ENCODE data around the gene ALDH3B1. TPM values are rescaled to one million over a fixed set of nuclear protein-coding genes. Genes with fewer than 3 reads are reported as not detected.
"Not testable (repeated sequence)": the region's sequence is repeated elsewhere in the genome, so short reads cannot be mapped to it uniquely, and the experiment has no call there.

The ALDH3B1 gene, protein sequence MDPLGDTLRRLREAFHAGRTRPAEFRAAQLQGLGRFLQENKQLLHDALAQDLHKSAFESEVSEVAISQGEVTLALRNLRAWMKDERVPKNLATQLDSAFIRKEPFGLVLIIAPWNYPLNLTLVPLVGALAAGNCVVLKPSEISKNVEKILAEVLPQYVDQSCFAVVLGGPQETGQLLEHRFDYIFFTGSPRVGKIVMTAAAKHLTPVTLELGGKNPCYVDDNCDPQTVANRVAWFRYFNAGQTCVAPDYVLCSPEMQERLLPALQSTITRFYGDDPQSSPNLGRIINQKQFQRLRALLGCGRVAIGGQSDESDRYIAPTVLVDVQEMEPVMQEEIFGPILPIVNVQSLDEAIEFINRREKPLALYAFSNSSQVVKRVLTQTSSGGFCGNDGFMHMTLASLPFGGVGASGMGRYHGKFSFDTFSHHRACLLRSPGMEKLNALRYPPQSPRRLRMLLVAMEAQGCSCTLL
- total RNA-seq = 10 to 100 TPM in 2 of 3 donors, 1 to 10 TPM in 1; 8.6 to 18.9 (median 11.5) TPM
- long read RNA-seq, donor 1, partial matches to known transcripts = 1 of 8 reads
- long read RNA-seq, donor 1, other reads (novel, unspliced or antisense) = 4 of 8 reads
- long read RNA-seq, donor 2, partial matches to known transcripts = 0 of 3 reads
- long read RNA-seq, donor 2, other reads (novel, unspliced or antisense) = 0 of 3 reads

DNA sequence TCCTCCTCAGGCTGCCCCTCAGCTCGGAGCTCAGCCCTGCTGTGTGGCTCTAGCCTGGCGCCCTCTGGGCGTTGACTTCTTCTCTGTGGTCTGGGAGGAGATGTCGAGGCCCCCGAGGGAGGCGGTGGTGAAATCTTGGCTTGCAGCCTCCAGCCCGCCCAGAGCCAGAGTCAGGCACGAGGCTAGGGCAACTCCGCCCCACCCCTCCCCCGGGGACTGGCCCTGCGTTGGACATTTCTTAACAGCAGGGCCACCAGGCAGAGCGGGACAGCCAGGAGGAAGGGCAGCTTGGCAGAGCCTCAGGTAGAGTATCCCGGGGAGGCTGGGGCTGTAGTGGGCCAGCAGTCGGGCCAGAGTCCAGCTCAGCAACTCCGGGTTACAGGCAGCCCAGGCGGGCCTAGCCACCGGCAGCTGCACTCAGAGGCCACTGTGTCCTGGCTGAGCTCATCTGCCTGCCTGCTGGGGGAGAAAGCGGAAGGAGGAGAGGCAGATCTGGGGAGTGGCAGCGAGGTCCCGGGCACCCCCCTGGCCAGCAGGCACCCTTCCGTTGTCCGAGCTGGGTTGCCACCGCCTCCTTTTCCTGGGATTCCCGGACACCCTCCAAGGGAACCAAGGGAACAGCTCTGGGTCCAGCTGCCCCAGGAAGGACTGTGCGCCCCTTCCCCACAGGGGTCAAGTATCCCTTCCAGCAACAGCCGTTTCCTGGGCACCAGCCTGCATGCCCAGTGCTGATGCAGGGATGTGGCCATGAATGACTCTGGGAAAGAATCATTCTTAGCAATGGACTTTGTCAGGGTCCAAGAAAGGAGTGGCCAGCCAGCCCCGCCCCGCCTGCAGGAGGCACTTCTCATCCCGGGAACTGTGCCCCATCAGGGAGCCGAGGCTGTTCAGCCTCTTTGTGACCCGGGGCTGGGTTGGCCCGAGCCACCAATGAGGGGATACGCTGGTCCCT lies at the start of gene ALDH3B1:
Gene ALDH3B1, plus strand, starts transcription at position 238 of the 952 bp plus-strand sequence. CDS start 4,971 bp downstream, outside the sequence.
- peaks cover 50% of the 10 kb centered on the region for H3K4me1 ChIP-seq (ENCODE audit: low read depth)
- intact Hi-C loops (cut with DNase I, micrococcal nuclease) = no loop called here

DNA sequence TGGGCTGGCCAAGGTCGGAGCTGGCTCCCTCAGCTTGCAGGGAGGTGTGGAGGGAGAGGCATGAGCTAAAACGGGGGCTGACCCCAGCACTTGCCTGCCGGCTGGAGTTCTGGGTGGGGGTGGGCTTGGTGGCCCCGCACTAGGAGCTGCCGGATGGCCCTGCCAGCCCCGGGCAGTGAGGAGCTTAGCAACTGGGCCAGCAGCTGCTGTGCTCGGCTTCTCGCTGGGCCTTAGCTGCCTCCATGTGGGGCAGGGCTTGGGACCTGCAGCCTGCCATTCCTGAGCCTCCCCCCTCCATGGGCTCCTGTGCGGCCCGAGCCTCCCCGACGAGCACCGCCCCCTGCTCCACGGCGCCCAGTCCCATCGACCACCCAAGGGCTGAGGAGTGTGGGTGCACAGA lies 46.9 kb upstream of the ALDH3B1 start:
- intact Hi-C loops (cut with DNase I, micrococcal nuclease); H3K4me3 ChIP-seq; H3K36me3 ChIP-seq (ENCODE audit: low read depth); ATAC-seq; H3K9me3 ChIP-seq; H3K4me1 ChIP-seq (ENCODE audit: low read depth); DNase-seq: not testable (repeated sequence)

More for the DNA sequence above, at the start of gene ALDH3B1:
- Histone ChIP-seq H3K9me3 (no peaks in the 10 kb centered on the region), H3K36me3 (ENCODE audit: low read depth) (no peaks in the 10 kb centered on the region), H3K4me3 (no peak within 1 kb of the TSS)
- peak; percentile 74 for ATAC-seq
- TF ChIP-seq, protein P1, sequence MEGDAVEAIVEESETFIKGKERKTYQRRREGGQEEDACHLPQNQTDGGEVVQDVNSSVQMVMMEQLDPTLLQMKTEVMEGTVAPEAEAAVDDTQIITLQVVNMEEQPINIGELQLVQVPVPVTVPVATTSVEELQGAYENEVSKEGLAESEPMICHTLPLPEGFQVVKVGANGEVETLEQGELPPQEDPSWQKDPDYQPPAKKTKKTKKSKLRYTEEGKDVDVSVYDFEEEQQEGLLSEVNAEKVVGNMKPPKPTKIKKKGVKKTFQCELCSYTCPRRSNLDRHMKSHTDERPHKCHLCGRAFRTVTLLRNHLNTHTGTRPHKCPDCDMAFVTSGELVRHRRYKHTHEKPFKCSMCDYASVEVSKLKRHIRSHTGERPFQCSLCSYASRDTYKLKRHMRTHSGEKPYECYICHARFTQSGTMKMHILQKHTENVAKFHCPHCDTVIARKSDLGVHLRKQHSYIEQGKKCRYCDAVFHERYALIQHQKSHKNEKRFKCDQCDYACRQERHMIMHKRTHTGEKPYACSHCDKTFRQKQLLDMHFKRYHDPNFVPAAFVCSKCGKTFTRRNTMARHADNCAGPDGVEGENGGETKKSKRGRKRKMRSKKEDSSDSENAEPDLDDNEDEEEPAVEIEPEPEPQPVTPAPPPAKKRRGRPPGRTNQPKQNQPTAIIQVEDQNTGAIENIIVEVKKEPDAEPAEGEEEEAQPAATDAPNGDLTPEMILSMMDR (IDR thresholded peaks at IDR 0.05) = no peak
- peak; percentile 90 to 94 (median 91) for DNase-seq

DNA sequence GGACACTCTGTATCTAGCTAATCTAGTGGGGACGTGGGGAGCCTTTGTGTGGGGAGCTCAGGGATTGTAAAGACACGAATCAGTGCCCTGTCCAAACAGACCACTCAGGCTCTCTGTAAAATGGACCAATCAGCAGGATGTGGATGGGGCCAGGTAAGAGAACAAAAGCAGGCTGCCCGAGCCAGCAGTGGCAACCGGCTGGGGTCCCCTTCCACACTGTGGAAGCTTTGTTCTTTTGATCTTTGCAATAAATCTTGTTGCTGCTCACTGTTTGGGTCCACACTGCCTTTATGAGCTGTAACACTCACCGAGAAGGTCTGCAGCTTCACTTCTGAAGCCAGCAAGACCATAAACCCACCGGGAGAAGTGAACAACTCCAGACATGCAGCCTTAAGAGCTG lies 46.2 kb upstream of the ALDH3B1 start:
- intact Hi-C loops (cut with DNase I, micrococcal nuclease); H3K4me3 ChIP-seq; H3K36me3 ChIP-seq (ENCODE audit: low read depth); ATAC-seq; H3K9me3 ChIP-seq; H3K4me1 ChIP-seq (ENCODE audit: low read depth); DNase-seq: not testable (repeated sequence)

DNA sequence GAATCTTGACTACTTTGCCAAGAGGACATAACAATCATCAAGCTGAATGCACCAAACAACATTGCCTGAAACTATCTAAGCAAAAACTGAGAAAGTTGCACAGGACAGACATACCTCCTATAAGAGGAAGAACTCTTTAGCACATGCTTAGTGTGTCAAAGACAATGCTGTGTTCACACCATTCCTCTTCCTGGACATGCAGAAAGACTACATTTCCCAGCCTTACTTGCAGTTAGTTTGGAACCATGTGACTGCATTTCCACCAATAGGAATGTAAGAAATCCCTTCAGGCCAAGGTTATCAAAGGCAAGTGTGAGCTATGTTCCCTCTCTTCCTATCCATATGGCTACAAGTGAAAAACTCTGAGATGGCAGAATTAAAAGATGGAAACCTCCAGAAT lies 45.4 kb upstream of the ALDH3B1 start:
- DNase-seq; ATAC-seq; intact Hi-C loops (cut with DNase I, micrococcal nuclease); H3K36me3 ChIP-seq (ENCODE audit: low read depth); H3K4me1 ChIP-seq (ENCODE audit: low read depth); H3K4me3 ChIP-seq; H3K9me3 ChIP-seq: not testable (repeated sequence)

DNA sequence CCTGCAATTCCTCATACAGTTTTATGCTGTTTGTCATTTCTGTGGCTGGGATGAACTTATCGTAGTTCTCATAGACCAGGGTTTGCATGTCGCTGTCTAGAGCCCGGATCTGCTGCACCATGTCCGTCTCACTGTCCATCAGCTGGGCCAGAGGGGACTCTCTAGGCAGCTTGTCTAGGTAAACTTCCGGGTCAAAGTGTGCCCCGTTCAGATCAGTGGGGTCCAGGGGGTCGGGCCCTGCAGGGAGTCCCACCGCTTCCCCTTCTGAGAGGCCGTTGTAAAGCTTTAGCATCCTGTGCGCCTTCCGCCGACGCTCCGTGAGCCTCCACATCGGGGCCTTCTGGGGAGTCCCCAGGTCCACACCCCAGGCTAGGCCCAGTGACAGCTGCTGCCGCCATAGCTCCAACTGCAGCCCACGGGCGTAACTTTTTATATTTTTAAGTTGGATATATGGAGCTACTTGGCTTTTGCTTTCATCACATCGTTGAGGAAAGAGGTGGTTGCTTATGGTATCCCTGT lies 44.2 kb upstream of the ALDH3B1 start:
- H3K36me3 ChIP-seq (ENCODE audit: low read depth); H3K4me3 ChIP-seq; DNase-seq; H3K9me3 ChIP-seq; intact Hi-C loops (cut with DNase I, micrococcal nuclease); ATAC-seq; H3K4me1 ChIP-seq (ENCODE audit: low read depth): not testable (repeated sequence)

DNA sequence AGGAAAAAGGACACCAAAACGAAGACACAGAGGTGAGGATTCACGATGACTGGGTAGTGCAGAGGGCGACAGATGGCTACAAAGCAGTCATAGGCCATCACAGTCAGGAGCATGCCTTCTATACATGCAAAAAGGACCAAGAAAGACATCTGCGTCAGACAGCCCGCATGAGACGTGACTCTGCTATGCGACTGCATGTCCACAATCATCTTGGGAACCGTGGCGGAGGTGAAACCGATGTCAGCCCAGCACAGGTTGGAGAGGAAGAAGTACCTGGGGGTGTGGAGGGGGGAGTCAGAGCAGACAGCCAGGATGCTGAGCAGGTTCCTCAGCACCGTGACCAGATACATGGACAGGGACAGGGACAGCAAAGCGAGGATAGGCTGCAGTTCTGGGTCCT lies 35.4 kb upstream of the ALDH3B1 start:
- H3K36me3 ChIP-seq (ENCODE audit: low read depth); H3K4me1 ChIP-seq (ENCODE audit: low read depth); DNase-seq; intact Hi-C loops (cut with DNase I, micrococcal nuclease); ATAC-seq; H3K4me3 ChIP-seq; H3K9me3 ChIP-seq: not testable (repeated sequence)

DNA sequence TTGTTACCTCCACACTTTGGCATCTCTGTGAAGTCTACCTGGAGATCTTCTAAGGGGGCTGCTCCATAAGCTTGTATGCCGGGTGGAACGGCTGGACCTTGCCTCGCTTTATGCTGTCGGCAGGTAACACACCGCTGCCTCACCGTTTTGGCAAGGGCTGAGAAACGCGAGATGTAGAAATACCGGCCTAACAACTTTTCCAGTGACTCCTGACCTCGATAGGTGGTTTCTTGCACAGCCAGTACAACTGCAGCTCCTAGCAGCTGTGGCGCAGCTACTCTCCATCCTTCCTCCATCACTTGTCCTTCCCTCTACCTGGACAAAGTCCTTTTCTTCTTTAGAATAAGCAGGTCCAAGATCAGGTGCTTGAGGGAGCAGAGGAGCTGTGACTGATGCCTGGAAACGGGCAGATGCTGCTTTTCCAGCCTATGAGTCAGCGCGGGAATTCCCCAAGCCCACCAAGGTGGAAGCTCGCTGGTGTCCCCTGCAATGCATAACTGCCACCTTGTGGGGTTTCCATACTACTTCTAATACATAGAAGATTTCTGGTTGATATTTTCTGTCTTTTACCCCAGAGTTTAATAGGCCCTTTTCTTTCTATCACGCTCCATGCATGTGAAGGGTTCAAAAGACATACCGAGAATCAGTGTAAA lies 31.2 kb upstream of the ALDH3B1 start:
- H3K4me3 ChIP-seq; H3K36me3 ChIP-seq (ENCODE audit: low read depth); H3K4me1 ChIP-seq (ENCODE audit: low read depth); intact Hi-C loops (cut with DNase I, micrococcal nuclease); H3K9me3 ChIP-seq: not testable (repeated sequence)
- ATAC-seq = peak; percentile 56
- DNase-seq = peak in 2 of 3 donors; percentile 64 to 82

DNA sequence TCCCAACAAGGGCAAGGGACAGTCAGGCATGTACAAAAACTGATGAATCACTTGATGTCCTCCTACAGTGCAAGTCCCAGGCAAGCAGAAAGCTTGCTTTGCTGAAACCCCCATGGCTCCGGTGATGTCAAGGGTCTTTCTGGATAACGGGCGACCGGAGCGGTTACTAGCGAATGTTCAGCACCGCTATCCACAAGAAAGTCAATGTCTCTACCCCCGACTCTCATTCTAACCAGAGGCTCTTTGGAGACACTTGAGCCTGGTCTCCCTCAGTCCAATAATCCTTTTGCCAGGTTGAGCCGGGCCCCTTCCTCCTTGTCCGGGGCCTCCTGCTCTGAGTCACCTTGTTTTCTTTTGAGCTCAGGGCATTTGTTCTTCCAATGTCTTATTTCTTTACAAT lies 28.9 kb upstream of the ALDH3B1 start:
- intact Hi-C loops (cut with DNase I, micrococcal nuclease); H3K4me3 ChIP-seq; ATAC-seq: not testable (repeated sequence)

DNA sequence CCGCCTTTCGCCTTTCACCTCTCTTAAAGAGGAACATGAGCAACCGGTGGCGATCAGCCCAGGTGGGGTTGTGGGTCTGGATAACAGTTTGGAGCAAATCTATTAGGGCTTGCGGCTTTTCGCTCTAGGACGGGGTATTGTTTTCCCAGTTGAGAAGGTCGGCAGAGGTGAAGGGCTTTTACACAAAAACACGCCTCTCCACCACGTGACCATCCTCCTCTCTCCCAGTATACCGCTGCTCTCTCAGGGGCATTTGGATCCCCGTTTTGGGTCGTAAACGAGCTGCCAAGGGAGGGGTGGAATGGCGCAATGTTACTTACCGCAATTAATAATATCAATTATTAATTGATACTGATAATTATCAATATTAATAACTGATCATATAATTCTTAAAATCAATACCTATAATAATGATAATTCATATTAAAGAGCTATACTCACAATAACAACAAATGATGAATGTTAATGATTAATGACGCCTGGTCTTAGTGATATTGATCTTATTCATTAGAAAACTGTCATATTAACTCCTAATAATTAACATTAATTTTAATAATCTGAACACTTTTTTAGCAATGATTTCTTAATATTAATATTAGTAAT lies 27.8 kb upstream of the ALDH3B1 start:
- H3K36me3 ChIP-seq (ENCODE audit: low read depth); H3K9me3 ChIP-seq; H3K4me1 ChIP-seq (ENCODE audit: low read depth); ATAC-seq; H3K4me3 ChIP-seq; intact Hi-C loops (cut with DNase I, micrococcal nuclease); DNase-seq: not testable (repeated sequence)

More for the DNA sequence above, 28.9 kb upstream of the ALDH3B1 start:
- H3K9me3 ChIP-seq; H3K36me3 ChIP-seq (ENCODE audit: low read depth); H3K4me1 ChIP-seq (ENCODE audit: low read depth); DNase-seq: not testable (repeated sequence)
